Measurements from ENCODE around the gene ARHGAP6.
A peak's percentile ranks its signal among the peaks of the same experiment; 100 is the strongest.

The ARHGAP6 gene

GRCh38 chrX:11293113-11293512 is 372.6 kb downstream of the ARHGAP6 start, which contains the start of gene AMELX:
Gene AMELX, plus strand, starts transcription at chrX:11293413. Its CDS starts 1,376 bp downstream, at chrX:11294789.
- TF ChIP-seq EZH2 (optimal IDR thresholded peaks at IDR 0.05; ENCODE audit: low read depth, low read length), result no peak
- TF ChIP-seq CTCF (IDR thresholded peaks at IDR 0.05; ENCODE audit: low read length), result no peak
- no peaks in the 10 kb centered on the region for H4K20me1 ChIP-seq (ENCODE audit: insufficient read depth, low read length)
- no peak for DNase-seq
- no peaks in the 10 kb centered on the region for H3K36me3 ChIP-seq (replicated peaks; ENCODE audit: insufficient read depth, low read length)
- H3K4me1 ChIP-seq (ENCODE audit: low read length), result peaks cover 11% of the 10 kb centered on the region
- H3K9me3 ChIP-seq (replicated peaks; ENCODE audit: insufficient read depth, low read length), result no peaks in the 10 kb centered on the region
- H3K9ac ChIP-seq (ENCODE audit: low read length), result no peak within 1 kb of the TSS
- H3K4me3 ChIP-seq (ENCODE audit: low read length), result no peak within 1 kb of the TSS
- peaks cover 42% of the 10 kb centered on the region for H3K79me2 ChIP-seq (ENCODE audit: low read length)
- H3K27me3 ChIP-seq (replicated peaks; ENCODE audit: insufficient read depth, low read length), result no peaks in the 10 kb centered on the region
- H3K9me2 ChIP-seq (replicated peaks; ENCODE audit: insufficient read depth, low read length), result no peaks in the 10 kb centered on the region
- H3F3A ChIP-seq (ENCODE audit: insufficient read depth, low read length), result peaks cover 7% of the 10 kb centered on the region; the same call in 1 of the 2 replicates
- no peak within 1 kb of the TSS for H3K27ac ChIP-seq (ENCODE audit: low read length)
- H3K4me2 ChIP-seq (ENCODE audit: low read depth, low read length), result no peak within 1 kb of the TSS
- H2AFZ ChIP-seq (ENCODE audit: low read length), result no peak within 1 kb of the TSS

GRCh38 chrX:11290416-11291102 is 375.2 kb downstream of the ARHGAP6 start:
- peak; percentile 62 for DNase-seq
- Histone ChIP-seq H3K9me2 (replicated peaks; ENCODE audit: insufficient read depth, low read length) (no peaks in the 10 kb centered on the region), H3K4me3 (ENCODE audit: low read length) (peak overlapping the region; percentile 27; the same call in 1 of the 2 replicates), H3K4me1 (ENCODE audit: low read length) (peaks cover 11% of the 10 kb centered on the region), H3K9ac (ENCODE audit: low read length) (peak overlapping the region; percentile 8; the same call in 1 of the 2 replicates), H2AFZ (ENCODE audit: low read length) (no peak overlapping the region), H4K20me1 (ENCODE audit: insufficient read depth, low read length) (no peaks in the 10 kb centered on the region), H3K79me2 (ENCODE audit: low read length) (peaks cover 48% of the 10 kb centered on the region), H3K36me3 (replicated peaks; ENCODE audit: insufficient read depth, low read length) (no peaks in the 10 kb centered on the region), H3K27me3 (replicated peaks; ENCODE audit: insufficient read depth, low read length) (no peaks in the 10 kb centered on the region), H3K27ac (ENCODE audit: low read length) (peak overlapping the region; percentile 71; the same call in 1 of the 2 replicates), H3F3A (ENCODE audit: insufficient read depth, low read length) (peaks cover 7% of the 10 kb centered on the region; the same call in 1 of the 2 replicates), H3K9me3 (replicated peaks; ENCODE audit: insufficient read depth, low read length) (no peaks in the 10 kb centered on the region), H3K4me2 (ENCODE audit: low read depth, low read length) (peak overlapping the region; percentile 60)
- TF ChIP-seq EZH2 (optimal IDR thresholded peaks at IDR 0.05; ENCODE audit: low read depth, low read length), result no peak
- no peak for TF ChIP-seq EZH2phosphoT487 (IDR thresholded peaks at IDR 0.05; ENCODE audit: low read length)
- TF ChIP-seq CTCF (IDR thresholded peaks at IDR 0.05; ENCODE audit: low read length), result no peak

- H4K20me1 ChIP-seq (ENCODE audit: insufficient read depth, low read length), result no peaks in the 10 kb centered on the region
- no peaks in the 10 kb centered on the region for H3K9me3 ChIP-seq (replicated peaks; ENCODE audit: insufficient read depth, low read length)
- peaks cover 7% of the 10 kb centered on the region; the same call in 1 of the 2 replicates for H3F3A ChIP-seq (ENCODE audit: insufficient read depth, low read length)
- H3K9ac ChIP-seq (ENCODE audit: low read length), result no peak overlapping the region
- peaks cover 11% of the 10 kb centered on the region for H3K4me1 ChIP-seq (ENCODE audit: low read length)
- DNase-seq, result no peak
- no peaks in the 10 kb centered on the region for H3K36me3 ChIP-seq (replicated peaks; ENCODE audit: insufficient read depth, low read length)
- H3K79me2 ChIP-seq (ENCODE audit: low read length), result peaks cover 41% of the 10 kb centered on the region; the same call in 1 of the 2 replicates
- H3K27me3 ChIP-seq (replicated peaks; ENCODE audit: insufficient read depth, low read length), result no peaks in the 10 kb centered on the region
- H3K27ac ChIP-seq (ENCODE audit: low read length), result no peak overlapping the region
- TF ChIP-seq CTCF (IDR thresholded peaks at IDR 0.05; ENCODE audit: low read length), result no peak
- no peak for TF ChIP-seq EZH2phosphoT487 (IDR thresholded peaks at IDR 0.05; ENCODE audit: low read length)
- TF ChIP-seq EZH2 (optimal IDR thresholded peaks at IDR 0.05; ENCODE audit: low read depth, low read length), result no peak
- no peak overlapping the region for H2AFZ ChIP-seq (ENCODE audit: low read length)
- H3K4me2 ChIP-seq (ENCODE audit: low read depth, low read length), result no peak overlapping the region
- no peak overlapping the region for H3K4me3 ChIP-seq (ENCODE audit: low read length)
- no peaks in the 10 kb centered on the region for H3K9me2 ChIP-seq (replicated peaks; ENCODE audit: insufficient read depth, low read length)
Observed at GRCh38 chrX:11287505-11287904, 378.2 kb downstream of the ARHGAP6 start.
